ENCODE measurements around the gene SPATA46. TPM values are rescaled to one million over a fixed set of nuclear protein-coding genes. Genes with fewer than 3 reads are reported as not detected.

SPATA46 gene
- total RNA-seq, 2 experiments from 2014 or later, result not detected

GRCh38 chr1:162398999-162399580 lies 22.4 kb upstream of the SPATA46 start:
- ChIA-PET CTCF (ENCODE audit: unreplicated experiment) (no interaction called here), POLR2A (interaction anchor here (0.7 to 1.4 kb wide), 2 partner anchors 8 to 650 kb away, joined by 4 read pairs; no protein-coding TSS in a partner anchor)
- no peak for DNase-seq (ENCODE audit: low spot score)
- Histone ChIP-seq H3K36me3 (ENCODE audit: insufficient read depth, low read length) (no peaks in the 10 kb centered on the region), H3K9me3 (ENCODE audit: low read length) (no peaks in the 10 kb centered on the region), H3K4me2 (ENCODE audit: low read length) (no peak overlapping the region), H3K27ac (ENCODE audit: low read depth, low read length, poor library complexity, severe bottlenecking) (no peak overlapping the region), H3K4me1 (ENCODE audit: insufficient read depth, low read length, poor library complexity, severe bottlenecking) (no peaks in the 10 kb centered on the region), H3K4me3 (ENCODE audit: low read depth, low read length, poor library complexity, severe bottlenecking) (no peak overlapping the region), H3K9me2 (ENCODE audit: insufficient read depth, low read length) (no peaks in the 10 kb centered on the region), H3K79me2 (ENCODE audit: insufficient read depth, low read depth, low read length) (no peaks in the 10 kb centered on the region), H2AFZ (ENCODE audit: low read length) (no peak overlapping the region), H4K20me1 (ENCODE audit: insufficient read depth, low read length) (no peaks in the 10 kb centered on the region)
- intact Hi-C loops (cut with micrococcal nuclease; ENCODE audit: unreplicated experiment), result no loop called here
- BruUV-seq (replicated peaks), result no TSS peak
- no peak for TF ChIP-seq EZH2phosphoT487 (IDR thresholded peaks at IDR 0.05; ENCODE audit: borderline replicate concordance, low read depth, low read length)
- no peak for TF ChIP-seq CTCF (conservative IDR thresholded peaks at IDR 0.05; ENCODE audit: low read length)

GRCh38 chr1:162397943-162398560 lies 21.4 kb upstream of the SPATA46 start:
- Histone ChIP-seq H3K27ac (ENCODE audit: low read depth, low read length, poor library complexity, severe bottlenecking) (no peak overlapping the region), H3K9me3 (ENCODE audit: low read length) (no peaks in the 10 kb centered on the region), H3K4me3 (ENCODE audit: low read depth, low read length, poor library complexity, severe bottlenecking) (no peak overlapping the region), H4K20me1 (ENCODE audit: insufficient read depth, low read length) (no peaks in the 10 kb centered on the region), H3K79me2 (ENCODE audit: insufficient read depth, low read depth, low read length) (no peaks in the 10 kb centered on the region), H3K9me2 (ENCODE audit: insufficient read depth, low read length) (no peaks in the 10 kb centered on the region), H3K4me2 (ENCODE audit: low read length) (no peak overlapping the region), H3K36me3 (ENCODE audit: insufficient read depth, low read length) (no peaks in the 10 kb centered on the region), H2AFZ (ENCODE audit: low read length) (no peak overlapping the region), H3K4me1 (ENCODE audit: insufficient read depth, low read length, poor library complexity, severe bottlenecking) (no peaks in the 10 kb centered on the region)
- no peak for DNase-seq (ENCODE audit: low spot score)
- ChIA-PET POLR2A (interaction anchor here (1.4 kb wide), 1 partner anchor 9 kb away, joined by 4 read pairs; no protein-coding TSS in a partner anchor), CTCF (ENCODE audit: unreplicated experiment) (no interaction called here)
- intact Hi-C loops (cut with micrococcal nuclease; ENCODE audit: unreplicated experiment), result no loop called here
- TF ChIP-seq EZH2phosphoT487 (IDR thresholded peaks at IDR 0.05; ENCODE audit: borderline replicate concordance, low read depth, low read length) (no peak), CTCF (conservative IDR thresholded peaks at IDR 0.05; ENCODE audit: low read length) (no peak)
- BruUV-seq (replicated peaks), result no TSS peak

- Histone ChIP-seq H3K36me3 (ENCODE audit: insufficient read depth, low read length) (no peaks in the 10 kb centered on the region), H3K4me2 (ENCODE audit: low read length) (no peak overlapping the region), H3K9me3 (ENCODE audit: low read length) (no peaks in the 10 kb centered on the region), H3K27ac (ENCODE audit: low read depth, low read length, poor library complexity, severe bottlenecking) (no peak overlapping the region), H2AFZ (ENCODE audit: low read length) (no peak overlapping the region), H3K9me2 (ENCODE audit: insufficient read depth, low read length) (no peaks in the 10 kb centered on the region), H3K4me1 (ENCODE audit: insufficient read depth, low read length, poor library complexity, severe bottlenecking) (no peaks in the 10 kb centered on the region), H3K4me3 (ENCODE audit: low read depth, low read length, poor library complexity, severe bottlenecking) (no peak overlapping the region), H3K79me2 (ENCODE audit: insufficient read depth, low read depth, low read length) (no peaks in the 10 kb centered on the region), H4K20me1 (ENCODE audit: insufficient read depth, low read length) (no peaks in the 10 kb centered on the region)
- no peak for DNase-seq (ENCODE audit: low spot score)
- TF ChIP-seq EZH2phosphoT487 (IDR thresholded peaks at IDR 0.05; ENCODE audit: borderline replicate concordance, low read depth, low read length) (no peak), CTCF (conservative IDR thresholded peaks at IDR 0.05; ENCODE audit: low read length) (no peak)
- ChIA-PET POLR2A (no interaction called here), CTCF (ENCODE audit: unreplicated experiment) (interaction anchor here (0.5 kb wide), 1 partner anchor 180 kb away, joined by 3 read pairs; no protein-coding TSS in a partner anchor)
- no TSS peak for BruUV-seq (replicated peaks)
- intact Hi-C loops (cut with micrococcal nuclease; ENCODE audit: unreplicated experiment), result no loop called here
Observed at GRCh38 chr1:162397039-162397448, 20.4 kb upstream of the SPATA46 start.
